ENCODE measurements around the gene SPIN1. TPM values are rescaled to one million over a fixed set of nuclear protein-coding genes. Genes with fewer than 3 reads are reported as not detected.

SPIN1 gene
- polyA plus RNA-seq, 3 donors = 11.0 to 14.0 (median 11.3) TPM

- peaks cover 0 to 2% (median 1%) of the 10 kb centered on the region in 3 donors for H3K27me3 Mint-ChIP-seq (ENCODE audit: low read depth in 3 of 3)
- H3K4me3 Mint-ChIP-seq = no peak overlapping the region
- H3K36me3 Mint-ChIP-seq = peaks cover 4 to 6% of the 10 kb centered on the region in 2 donors
- Histone ChIP-seq H3K27me3 (ENCODE audit: control insufficient read depth in 2 of 2, insufficient read depth in 2 of 2, low read length in 2 of 2) (no peaks in the 10 kb centered on the region), H2AFZ (ENCODE audit: insufficient read depth, low read depth, low read length, poor library complexity, severe bottlenecking) (peak overlapping the region; percentile 29), H3K9me3 (replicated peaks in 1 of 2; ENCODE audit: control insufficient read depth in 1 of 2, insufficient read depth in 1 of 2, low read length in 2 of 2) (no peaks in the 10 kb centered on the region), H3K4me1 (ENCODE audit: control insufficient read depth in 1 of 2, insufficient read depth in 2 of 2, low read length in 2 of 2) (peaks cover 30 to 36% of the 10 kb centered on the region in 2 donors), H3K4me2 (replicated peaks; ENCODE audit: extremely low read depth, low read length, poor library complexity, severe bottlenecking) (no peak overlapping the region), H3K9ac (ENCODE audit: insufficient read depth, low read length, poor library complexity, severe bottlenecking) (no peak overlapping the region), H3K79me2 (ENCODE audit: insufficient read depth, low read length) (peaks cover 71% of the 10 kb centered on the region), H3K36me3 (replicated peaks in 1 of 2; ENCODE audit: control insufficient read depth in 1 of 2, insufficient read depth in 2 of 2, low read length in 2 of 2) (no peaks in the 10 kb centered on the region), H4K20me1 (ENCODE audit: insufficient read depth, low read length) (peaks cover 10% of the 10 kb centered on the region), H3K4me3 (replicated peaks in 1 of 3; ENCODE audit: low read depth in 2 of 3, low read length in 3 of 3) (no peak overlapping the region), H3K27ac (ENCODE audit: low read depth in 1 of 2, low read length in 2 of 2) (no peak overlapping the region)
- DNase-seq = no peak
- no peak overlapping the region for H3K27ac Mint-ChIP-seq
- H3K4me1 Mint-ChIP-seq = peaks cover 40% of the 10 kb centered on the region
- H3K9me3 Mint-ChIP-seq = no peaks in the 10 kb centered on the region
- intact Hi-C loops (cut with micrococcal nuclease) = no loop called here
- TF ChIP-seq CTCF (IDR thresholded peaks at IDR 0.05) = no peak
- WGBS (ENCODE audit: insufficient coverage) = no CpG with 5 or more reads among the region's 2 CpGs
Measured at GRCh38 chr9:88391236-88391635, 3.0 kb downstream of the SPIN1 start.

GRCh38 chr9:88391921-88392320, 3.7 kb downstream of the SPIN1 start:
- no CpG with 5 or more reads among the region's 3 CpGs for WGBS (ENCODE audit: insufficient coverage)
- Mint-ChIP-seq H3K36me3 (peaks cover 4 to 6% of the 10 kb centered on the region in 2 donors), H3K9me3 (no peaks in the 10 kb centered on the region), H3K27me3 (ENCODE audit: low read depth in 3 of 3) (peaks cover 0 to 1% (median 0%) of the 10 kb centered on the region in 3 donors), H3K4me1 (peaks cover 40% of the 10 kb centered on the region), H3K27ac (peak overlapping the region in 4 of 7 donors; percentile 21 to 62 (median 54)), H3K4me3 (peak overlapping the region; percentile 21 to 57)
- no peaks in the 10 kb centered on the region for H3K36me3 ChIP-seq (replicated peaks in 1 of 2; ENCODE audit: control insufficient read depth in 1 of 2, insufficient read depth in 2 of 2, low read length in 2 of 2)
- no peak overlapping the region for H3K27ac ChIP-seq (ENCODE audit: low read depth in 1 of 2, low read length in 2 of 2)
- peak overlapping the region; percentile 29 for H2AFZ ChIP-seq (ENCODE audit: insufficient read depth, low read depth, low read length, poor library complexity, severe bottlenecking)
- H3K4me3 ChIP-seq (replicated peaks in 1 of 3; ENCODE audit: low read depth in 2 of 3, low read length in 3 of 3) = peak overlapping the region in 1 of 3 experiments; percentile 22
- H3K9ac ChIP-seq (ENCODE audit: insufficient read depth, low read length, poor library complexity, severe bottlenecking) = no peak overlapping the region
- no peaks in the 10 kb centered on the region for H3K27me3 ChIP-seq (ENCODE audit: control insufficient read depth in 2 of 2, insufficient read depth in 2 of 2, low read length in 2 of 2)
- peaks cover 30 to 36% of the 10 kb centered on the region in 2 donors for H3K4me1 ChIP-seq (ENCODE audit: control insufficient read depth in 1 of 2, insufficient read depth in 2 of 2, low read length in 2 of 2)
- peaks cover 77% of the 10 kb centered on the region for H3K79me2 ChIP-seq (ENCODE audit: insufficient read depth, low read length)
- no peaks in the 10 kb centered on the region for H3K9me3 ChIP-seq (replicated peaks in 1 of 2; ENCODE audit: control insufficient read depth in 1 of 2, insufficient read depth in 1 of 2, low read length in 2 of 2)
- TF ChIP-seq CTCF (IDR thresholded peaks at IDR 0.05) = no peak
- H3K4me2 ChIP-seq (replicated peaks; ENCODE audit: extremely low read depth, low read length, poor library complexity, severe bottlenecking) = peak overlapping the region; percentile 30
- DNase-seq = peak; percentile 9 to 35 (median 20)
- peaks cover 14% of the 10 kb centered on the region for H4K20me1 ChIP-seq (ENCODE audit: insufficient read depth, low read length)
- intact Hi-C loops (cut with micrococcal nuclease) = no loop called here

Data from CD14-positive monocyte (primary cell).